ENCODE results near the gene BUB1B. TPM values are rescaled to one million over a fixed set of nuclear protein-coding genes. Genes with fewer than 3 reads are reported as not detected.

BUB1B gene
- polyA plus RNA-seq, 4 donors, result 1.1 to 15.6 (median 5.5) TPM

DNA sequence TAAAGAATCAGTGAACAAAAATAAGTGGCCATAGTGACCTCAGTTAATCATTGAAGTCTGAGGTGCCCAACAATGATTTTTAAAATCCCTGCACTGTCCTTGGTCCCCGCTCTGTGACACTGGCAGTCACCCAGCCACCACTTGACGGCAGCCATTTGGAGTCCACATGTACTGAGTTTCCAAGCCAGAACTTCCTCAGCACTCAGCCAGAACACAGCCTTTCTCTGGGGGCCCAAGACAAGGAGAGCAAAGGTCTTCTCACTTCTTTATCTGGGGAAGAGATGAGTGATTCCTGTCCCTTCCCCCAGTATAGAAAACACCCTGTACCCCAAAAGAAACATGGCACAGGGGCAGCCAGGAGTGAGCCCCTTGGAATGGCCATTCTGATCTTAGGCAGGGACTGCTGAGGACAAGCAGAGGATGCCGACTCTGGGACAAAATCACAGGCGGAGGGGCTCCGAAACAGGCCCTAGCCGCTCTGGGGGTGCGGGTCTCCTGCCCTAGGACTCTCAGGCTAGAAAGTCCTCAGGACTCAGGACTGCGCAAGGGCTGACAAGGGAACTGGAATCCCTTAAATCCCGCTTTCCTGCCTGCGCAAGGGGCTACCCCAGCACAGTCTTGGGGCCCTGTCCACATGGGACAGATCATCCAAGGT is 90.7 kb downstream of the BUB1B start:
- peak in 1 of 2 donors; percentile 46 for DNase-seq

DNA sequence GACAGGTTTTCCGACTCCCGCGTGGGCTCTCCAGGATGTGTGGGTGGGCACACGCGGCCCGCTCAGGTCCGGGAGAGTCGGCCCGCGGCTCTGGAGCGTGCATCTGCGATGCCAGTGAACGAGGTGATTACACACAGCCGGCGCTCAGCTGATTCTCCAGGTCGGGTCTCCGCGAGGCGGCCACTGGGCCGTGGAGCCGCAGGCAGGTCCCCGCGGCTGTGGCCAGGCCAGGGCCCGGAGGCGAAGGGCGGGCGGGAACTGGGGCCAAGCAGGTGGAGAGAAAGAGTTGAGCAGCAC is 91.2 kb downstream of the BUB1B start:
- Histone ChIP-seq H3K9me3 (ENCODE audit: control insufficient read depth in 2 of 2, insufficient read depth in 1 of 2, low read depth in 1 of 2, low read length in 1 of 2) (no peaks in the 10 kb centered on the region), H3K4me3 (ENCODE audit: low read depth in 1 of 3, low read length in 3 of 3) (peak overlapping the region in 2 of 3 donors; percentile 66 to 68), H3K36me3 (ENCODE audit: control insufficient read depth in 3 of 3, insufficient read depth in 2 of 3, low read depth in 1 of 3, low read length in 3 of 3) (peaks cover 0 to 25% (median 0%) of the 10 kb centered on the region in 3 donors), H3K4me1 (ENCODE audit: control insufficient read depth in 3 of 3, insufficient read depth in 2 of 3, low read depth in 1 of 3, low read length in 2 of 3) (peaks cover 0 to 26% (median 0%) of the 10 kb centered on the region in 3 donors), H3K27ac (ENCODE audit: low read depth in 1 of 3, low read length in 2 of 3) (peak overlapping the region in 1 of 3 donors; percentile 48), H3K27me3 (ENCODE audit: control insufficient read depth in 3 of 3, insufficient read depth in 3 of 3, low read length in 3 of 3) (peaks cover 0 to 18% (median 0%) of the 10 kb centered on the region in 3 donors)
- DNase-seq, result no peak
- no peak for FAIRE-seq
- WGBS, 3 donors, result 25 to 45% (median 36%) methylated on average over 27 of the region's 27 CpGs

More for the DNA sequence above, 90.7 kb downstream of the BUB1B start:
- Histone ChIP-seq H3K4me3 (ENCODE audit: low read depth in 1 of 3, low read length in 3 of 3) (peak overlapping the region in 1 of 3 donors; percentile 66), H3K4me1 (ENCODE audit: control insufficient read depth in 3 of 3, insufficient read depth in 2 of 3, low read depth in 1 of 3, low read length in 2 of 3) (peaks cover 0 to 31% (median 0%) of the 10 kb centered on the region in 3 donors), H3K9me3 (ENCODE audit: control insufficient read depth in 2 of 2, insufficient read depth in 1 of 2, low read depth in 1 of 2, low read length in 1 of 2) (no peaks in the 10 kb centered on the region), H3K36me3 (ENCODE audit: control insufficient read depth in 3 of 3, insufficient read depth in 2 of 3, low read depth in 1 of 3, low read length in 3 of 3) (peaks cover 0 to 20% (median 0%) of the 10 kb centered on the region in 3 donors), H3K27ac (ENCODE audit: low read depth in 1 of 3, low read length in 2 of 3) (peak overlapping the region in 1 of 3 donors; percentile 48), H3K27me3 (ENCODE audit: control insufficient read depth in 3 of 3, insufficient read depth in 3 of 3, low read length in 3 of 3) (peaks cover 0 to 18% (median 0%) of the 10 kb centered on the region in 3 donors)
- FAIRE-seq, result no peak
- 81 to 87% (median 86%) methylated on average over 10 of the region's 10 CpGs for WGBS, 3 donors

DNA sequence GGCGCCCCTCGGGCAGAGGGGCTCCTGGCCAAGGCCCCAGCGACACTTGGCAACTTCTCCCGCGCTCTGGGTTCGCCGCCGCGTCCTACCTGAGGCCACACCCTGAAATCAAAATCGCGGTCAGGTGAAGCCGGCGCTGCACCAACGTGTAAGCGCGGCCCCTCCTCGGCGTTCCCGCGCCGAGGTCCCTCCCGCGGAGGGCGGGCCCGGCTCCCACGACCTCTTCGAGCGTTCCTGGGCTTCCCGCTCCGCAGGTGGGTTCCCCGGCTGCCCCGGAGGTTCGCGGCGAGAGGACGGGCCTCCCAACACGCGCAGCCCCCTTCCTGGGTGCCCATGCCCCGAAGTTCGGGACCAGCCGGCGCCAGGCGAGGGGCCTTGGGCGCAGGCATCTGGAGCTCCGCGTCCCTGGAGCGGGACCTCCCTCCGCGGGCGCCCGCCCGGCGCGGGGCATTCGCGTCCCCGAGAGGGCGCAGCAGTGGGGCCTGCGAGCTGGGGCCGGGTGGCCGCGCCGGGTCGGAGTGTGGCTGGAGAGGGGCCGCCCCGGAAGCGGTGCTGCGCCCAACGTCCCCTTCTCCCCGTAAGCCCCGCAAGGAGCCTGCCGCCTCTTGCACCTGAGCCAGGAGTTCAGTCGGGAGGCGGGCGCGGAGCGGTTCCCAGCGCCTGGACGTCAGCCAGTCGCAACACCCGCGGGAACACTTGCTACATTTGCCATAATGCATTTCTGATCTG is 91.7 kb downstream of the BUB1B start:
- FAIRE-seq, result no peak
- peaks cover 0 to 30% (median 0%) of the 10 kb centered on the region in 3 donors for H3K36me3 ChIP-seq (ENCODE audit: control insufficient read depth in 3 of 3, insufficient read depth in 2 of 3, low read depth in 1 of 3, low read length in 3 of 3)
- peak overlapping the region in 1 of 3 donors; percentile 48 for H3K27ac ChIP-seq (ENCODE audit: low read depth in 1 of 3, low read length in 2 of 3)
- peak overlapping the region; percentile 32 to 68 (median 66) for H3K4me3 ChIP-seq (ENCODE audit: low read depth in 1 of 3, low read length in 3 of 3)
- 0 to 2% (median 1%) methylated on average over 55 to 82 of the region's 82 CpGs for WGBS, 3 donors
- H3K9me3 ChIP-seq (ENCODE audit: control insufficient read depth in 2 of 2, insufficient read depth in 1 of 2, low read depth in 1 of 2, low read length in 1 of 2), result no peaks in the 10 kb centered on the region
- peaks cover 0 to 18% (median 0%) of the 10 kb centered on the region in 3 donors for H3K27me3 ChIP-seq (ENCODE audit: control insufficient read depth in 3 of 3, insufficient read depth in 3 of 3, low read length in 3 of 3)
- peak; percentile 56 to 85 for DNase-seq
- peaks cover 0 to 26% (median 0%) of the 10 kb centered on the region in 3 donors for H3K4me1 ChIP-seq (ENCODE audit: control insufficient read depth in 3 of 3, insufficient read depth in 2 of 3, low read depth in 1 of 3, low read length in 2 of 3)

DNA sequence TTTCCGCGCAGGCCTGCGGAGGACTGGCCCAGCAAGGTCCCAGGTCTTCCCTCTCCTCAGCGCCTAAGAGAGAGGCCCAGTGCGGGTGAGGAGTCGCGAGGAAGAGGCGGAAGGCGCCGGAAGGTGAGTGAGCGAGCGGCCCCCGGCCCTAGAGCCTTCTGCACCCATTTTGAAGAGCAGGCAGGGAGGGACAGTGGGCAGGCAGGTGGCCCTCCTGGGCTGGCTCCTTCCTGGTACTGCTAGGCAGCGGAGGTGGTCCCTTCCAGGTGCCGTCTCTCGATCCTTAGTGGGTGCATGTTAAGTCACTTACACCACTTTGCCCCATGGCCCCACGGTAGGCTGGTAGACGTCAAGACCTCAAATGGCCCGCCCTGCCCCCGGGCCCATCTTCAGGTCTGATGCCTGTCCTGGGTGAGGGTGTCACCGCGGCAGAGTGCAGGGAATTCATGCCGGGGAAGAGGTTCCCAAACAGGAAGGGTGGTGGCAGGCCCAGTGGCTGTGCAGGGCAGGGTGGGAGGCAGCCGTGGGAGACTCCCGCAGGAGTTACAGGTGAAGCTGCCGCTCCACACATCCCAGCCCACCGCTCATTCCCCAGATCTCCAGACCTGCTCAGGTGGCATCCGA is 92.4 kb downstream of the BUB1B start:
- Histone ChIP-seq H3K27ac (ENCODE audit: low read depth in 1 of 3, low read length in 2 of 3) (peak overlapping the region in 1 of 3 donors; percentile 28), H3K4me3 (ENCODE audit: low read depth in 1 of 3, low read length in 3 of 3) (peak overlapping the region; percentile 4 to 68 (median 66)), H3K36me3 (ENCODE audit: control insufficient read depth in 3 of 3, insufficient read depth in 2 of 3, low read depth in 1 of 3, low read length in 3 of 3) (peaks cover 0 to 37% (median 0%) of the 10 kb centered on the region in 3 donors), H3K27me3 (ENCODE audit: control insufficient read depth in 3 of 3, insufficient read depth in 3 of 3, low read length in 3 of 3) (peaks cover 0 to 18% (median 0%) of the 10 kb centered on the region in 3 donors), H3K9me3 (ENCODE audit: control insufficient read depth in 2 of 2, insufficient read depth in 1 of 2, low read depth in 1 of 2, low read length in 1 of 2) (no peaks in the 10 kb centered on the region), H3K4me1 (ENCODE audit: control insufficient read depth in 3 of 3, insufficient read depth in 2 of 3, low read depth in 1 of 3, low read length in 2 of 3) (peaks cover 0 to 26% (median 0%) of the 10 kb centered on the region in 3 donors)
- DNase-seq, result no peak
- 15 to 41% (median 26%) methylated on average over 25 to 28 of the region's 28 CpGs for WGBS, 3 donors
- no peak for FAIRE-seq

DNA sequence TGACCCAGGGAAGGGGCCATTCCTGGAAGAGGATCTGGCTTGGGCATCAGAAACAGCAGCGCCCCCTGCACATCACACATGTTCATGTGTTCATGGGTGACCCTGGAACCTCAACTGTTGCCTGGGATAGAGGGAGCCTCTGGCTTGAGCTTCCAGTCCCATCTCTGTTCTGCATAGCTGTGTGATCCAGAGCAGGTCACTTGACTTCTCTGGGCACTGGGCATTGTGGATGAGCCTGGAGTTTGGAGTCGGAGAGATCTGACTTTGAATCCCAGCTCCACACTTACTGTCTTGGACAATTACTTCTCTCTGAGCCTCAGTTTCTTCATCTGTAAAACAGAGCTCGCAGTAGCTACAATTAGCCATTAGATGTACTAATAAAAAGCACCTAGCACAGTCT is 93.6 kb downstream of the BUB1B start:
- no peak overlapping the region for H3K27ac ChIP-seq (ENCODE audit: low read depth in 1 of 3, low read length in 2 of 3)
- DNase-seq (no peak), FAIRE-seq (no peak)
- no peak overlapping the region for H3K4me3 ChIP-seq (ENCODE audit: low read depth in 1 of 3, low read length in 3 of 3)
- H3K27me3 ChIP-seq (ENCODE audit: control insufficient read depth in 3 of 3, insufficient read depth in 3 of 3, low read length in 3 of 3), result peaks cover 0 to 18% (median 0%) of the 10 kb centered on the region in 3 donors
- H3K4me1 ChIP-seq (ENCODE audit: control insufficient read depth in 3 of 3, insufficient read depth in 2 of 3, low read depth in 1 of 3, low read length in 2 of 3), result peaks cover 0 to 26% (median 0%) of the 10 kb centered on the region in 3 donors
- H3K36me3 ChIP-seq (ENCODE audit: control insufficient read depth in 3 of 3, insufficient read depth in 2 of 3, low read depth in 1 of 3, low read length in 3 of 3), result peaks cover 0 to 46% (median 0%) of the 10 kb centered on the region in 3 donors
- 94 to 97% (median 97%) methylated on average over 3 of the region's 3 CpGs for WGBS, 3 donors
- H3K9me3 ChIP-seq (ENCODE audit: control insufficient read depth in 2 of 2, insufficient read depth in 1 of 2, low read depth in 1 of 2, low read length in 1 of 2), result no peaks in the 10 kb centered on the region

DNA sequence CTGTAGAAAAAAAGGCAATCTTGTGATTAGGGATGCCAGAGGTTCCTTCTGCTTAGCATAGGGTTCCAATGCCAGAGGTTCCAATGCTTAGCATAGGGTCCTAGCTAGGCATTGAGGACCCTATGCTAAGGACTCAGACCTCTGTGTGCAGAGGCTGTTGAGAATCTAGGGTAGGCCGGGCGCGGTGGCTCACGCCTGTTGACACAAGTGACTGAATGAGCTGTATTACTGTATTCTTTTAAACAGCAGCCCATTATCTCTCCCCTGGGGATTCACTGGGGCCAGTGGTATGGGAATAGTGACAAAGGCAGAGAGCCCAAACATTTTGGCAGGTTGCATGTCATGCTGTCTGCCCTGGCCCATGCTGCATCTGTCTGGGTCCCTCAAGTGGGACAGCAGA is 94.2 kb downstream of the BUB1B start:
- H3K4me3 ChIP-seq (ENCODE audit: low read depth in 1 of 3, low read length in 3 of 3), result no peak overlapping the region
- 87 to 92% (median 90%) methylated on average over 4 of the region's 4 CpGs for WGBS, 3 donors
- DNase-seq, result no peak

DNA sequence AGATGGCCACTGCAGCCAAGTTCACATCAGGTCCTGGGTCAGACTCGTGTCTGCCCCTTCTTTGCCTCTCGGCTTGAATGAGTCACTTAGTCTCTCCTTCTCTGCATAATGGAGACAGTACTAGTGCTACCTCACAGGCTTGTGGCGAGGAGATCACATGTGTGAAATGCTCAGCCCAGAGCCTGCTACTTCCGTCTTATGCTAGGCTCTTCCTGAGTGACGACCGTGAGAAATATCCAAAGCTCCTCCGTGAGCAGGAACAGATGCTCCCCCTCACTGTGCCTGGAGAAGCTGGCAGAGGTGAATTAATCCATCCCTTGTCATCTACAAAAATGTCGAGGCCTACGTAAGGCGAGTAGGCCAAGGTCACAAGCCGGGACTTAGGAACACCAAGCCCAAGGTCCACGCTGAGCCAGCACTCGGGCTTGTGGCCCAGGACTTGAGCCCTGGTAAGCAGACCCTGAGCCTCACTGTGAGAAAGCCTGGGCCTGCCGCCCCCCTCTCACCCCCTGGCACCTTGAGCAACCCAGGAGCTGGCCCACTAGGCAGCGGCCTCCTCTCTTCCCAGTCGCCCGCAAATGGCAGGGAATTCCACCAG is 95.9 kb downstream of the BUB1B start:
- Histone ChIP-seq H3K36me3 (ENCODE audit: control insufficient read depth in 3 of 3, insufficient read depth in 2 of 3, low read depth in 1 of 3, low read length in 3 of 3) (peaks cover 0 to 51% (median 0%) of the 10 kb centered on the region in 3 donors), H3K4me3 (ENCODE audit: low read depth in 1 of 3, low read length in 3 of 3) (no peak overlapping the region), H3K4me1 (ENCODE audit: control insufficient read depth in 3 of 3, insufficient read depth in 2 of 3, low read depth in 1 of 3, low read length in 2 of 3) (peaks cover 0 to 17% (median 0%) of the 10 kb centered on the region in 3 donors), H3K9me3 (ENCODE audit: control insufficient read depth in 2 of 2, insufficient read depth in 1 of 2, low read depth in 1 of 2, low read length in 1 of 2) (no peaks in the 10 kb centered on the region), H3K27me3 (ENCODE audit: control insufficient read depth in 3 of 3, insufficient read depth in 3 of 3, low read length in 3 of 3) (peaks cover 0 to 18% (median 0%) of the 10 kb centered on the region in 3 donors), H3K27ac (ENCODE audit: low read depth in 1 of 3, low read length in 2 of 3) (no peak overlapping the region)
- DNase-seq (no peak), FAIRE-seq (no peak)
- WGBS, 3 donors, result 89 to 91% (median 91%) methylated on average over 17 of the region's 17 CpGs

More for the DNA sequence above, 94.2 kb downstream of the BUB1B start:
- no peaks in the 10 kb centered on the region for H3K9me3 ChIP-seq (ENCODE audit: control insufficient read depth in 2 of 2, insufficient read depth in 1 of 2, low read depth in 1 of 2, low read length in 1 of 2)
- FAIRE-seq, result no peak
- peaks cover 0 to 26% (median 0%) of the 10 kb centered on the region in 3 donors for H3K4me1 ChIP-seq (ENCODE audit: control insufficient read depth in 3 of 3, insufficient read depth in 2 of 3, low read depth in 1 of 3, low read length in 2 of 3)
- peaks cover 0 to 18% (median 0%) of the 10 kb centered on the region in 3 donors for H3K27me3 ChIP-seq (ENCODE audit: control insufficient read depth in 3 of 3, insufficient read depth in 3 of 3, low read length in 3 of 3)
- H3K36me3 ChIP-seq (ENCODE audit: control insufficient read depth in 3 of 3, insufficient read depth in 2 of 3, low read depth in 1 of 3, low read length in 3 of 3), result peaks cover 0 to 48% (median 0%) of the 10 kb centered on the region in 3 donors
- H3K27ac ChIP-seq (ENCODE audit: low read depth in 1 of 3, low read length in 2 of 3), result no peak overlapping the region

Data from small intestine (tissue), 7 donors.